ENCODE results near the gene GNRH2. TPM values are rescaled to one million over a fixed set of nuclear protein-coding genes. Genes with fewer than 3 reads are reported as not detected.

The GNRH2 gene
- total and polyA plus RNA-seq, 2 donors (not counting 3 experiments of a cell fraction or from before 2014, with no cell fraction given) = 1.9 TPM; not detected in 1

DNA sequence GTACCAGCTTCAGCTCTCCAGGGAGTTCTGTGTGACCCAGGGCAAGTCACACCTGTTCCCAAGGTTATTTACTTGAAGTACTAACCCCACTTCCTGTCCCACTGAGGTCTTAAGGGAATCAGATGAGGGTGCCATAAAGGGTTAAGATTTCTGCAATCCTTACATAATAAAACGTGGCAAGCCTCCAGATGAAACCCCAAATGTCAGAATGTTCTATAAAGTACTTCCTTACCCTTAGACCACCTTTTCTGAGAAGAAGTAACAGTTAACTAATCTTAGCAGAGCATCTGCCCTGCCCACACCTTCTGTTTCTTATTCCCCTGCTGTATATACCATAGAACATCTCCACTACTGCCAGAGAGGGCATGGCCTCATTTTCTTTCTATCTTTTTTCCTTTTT is 47.1 kb downstream of the GNRH2 start:
- Histone ChIP-seq H4K20me1 (replicated peaks; ENCODE audit: control insufficient read depth, extremely low read depth, insufficient read depth, low read length) (no peaks in the 10 kb centered on the region), H3K4me3 (replicated peaks in 1 of 3; ENCODE audit: insufficient read depth in 1 of 3, low read depth in 1 of 3, low read length in 3 of 3) (no peak overlapping the region), H3K9me1 (replicated peaks; ENCODE audit: control insufficient read depth, extremely low read depth, insufficient read depth, low read length) (no peaks in the 10 kb centered on the region), H2AFZ (ENCODE audit: low read depth, low read length) (no peak overlapping the region), H3K4me2 (ENCODE audit: insufficient read depth, low read length) (no peak overlapping the region), H3K79me2 (ENCODE audit: control insufficient read depth, insufficient read depth, low read length) (no peaks in the 10 kb centered on the region), H3K36me3 (ENCODE audit: control insufficient read depth in 2 of 2, extremely low read depth in 1 of 2, insufficient read depth in 2 of 2, low read length in 2 of 2) (no peaks in the 10 kb centered on the region), H3K9ac (replicated peaks; ENCODE audit: extremely low read depth, insufficient read depth, low read length) (no peak overlapping the region), H3K27me3 (ENCODE audit: control insufficient read depth in 2 of 2, insufficient read depth in 2 of 2, low read length in 2 of 2) (peaks cover 0 to 8% of the 10 kb centered on the region in 2 experiments), H3K9me3 (replicated peaks; ENCODE audit: control insufficient read depth, insufficient read depth, low read length) (no peaks in the 10 kb centered on the region), H3K27ac (ENCODE audit: insufficient read depth, low read depth, low read length) (no peak overlapping the region), H3K4me1 (ENCODE audit: control insufficient read depth, extremely low read depth, insufficient read depth, low read length) (peaks cover 6% of the 10 kb centered on the region)
- no TSS peak for BruUV-seq (replicated peaks)
- dilution Hi-C loops (cut with MboI; ENCODE audit: extremely low pct_ligation_motif_present, low sequenced_read_pairs) (no loop called here), intact Hi-C loops (cut with micrococcal nuclease) (no loop called here)
- FAIRE-seq = no peak
- ChIA-PET POLR2A (no interaction called here), CTCF (no interaction called here)
- TF ChIP-seq CTCF (IDR thresholded peaks at IDR 0.05; ENCODE audit: extremely low read depth in 1 of 2, insufficient read depth in 1 of 2, low read depth in 1 of 2, low read length in 2 of 2) (no peak), JUN (IDR thresholded peaks at IDR 0.05; ENCODE audit: borderline replicate concordance, insufficient read depth, insufficient read length, low read depth) (no peak), GATA2 (IDR thresholded peaks at IDR 0.05; ENCODE audit: insufficient read depth, insufficient read length, low read depth, low read length) (no peak), POLR2A (IDR thresholded peaks at IDR 0.05; ENCODE audit: low read depth, low read length) (no peak), POLR2AphosphoS5 (IDR thresholded peaks at IDR 0.05; ENCODE audit: insufficient read depth, low read depth, low read length) (no peak), EZH2 (IDR thresholded peaks at IDR 0.05; ENCODE audit: borderline replicate concordance, low read depth, low read length, severe bottlenecking) (no peak), FOS (IDR thresholded peaks at IDR 0.05; ENCODE audit: borderline replicate concordance, insufficient read depth, low read length) (no peak), MYC (IDR thresholded peaks at IDR 0.05; ENCODE audit: low read depth, low read length) (no peak)
- TF ChIP-seq, protein P1, sequence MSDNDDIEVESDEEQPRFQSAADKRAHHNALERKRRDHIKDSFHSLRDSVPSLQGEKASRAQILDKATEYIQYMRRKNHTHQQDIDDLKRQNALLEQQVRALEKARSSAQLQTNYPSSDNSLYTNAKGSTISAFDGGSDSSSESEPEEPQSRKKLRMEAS (IDR thresholded peaks at IDR 0.05; ENCODE audit: insufficient read depth, insufficient read length) = no peak
- DNase-seq (ENCODE audit: low read depth, low spot score) = no peak
